ENCODE results near the gene ASCC1.

GRCh38 chr10:72194949-72195348 lies 21.1 kb downstream of the ASCC1 start:
- TF ChIP-seq CTCF (IDR thresholded peaks at IDR 0.05) (no peak), EP300 (IDR thresholded peaks at IDR 0.05) (no peak), POLR2A (IDR thresholded peaks at IDR 0.05) (no peak)
